Raji (cell line): ENCODE measurements around the gene NLN.

Experiments used
- POLR2A ChIP-seq: IDR thresholded peaks from 2 replicates; pipeline ENCODE4 v1.6.1; 2011; ENCODE audit warnings: low read depth, low read length, control low read depth; ENCODE audit not compliant: insufficient read depth

The NLN gene

DNA sequence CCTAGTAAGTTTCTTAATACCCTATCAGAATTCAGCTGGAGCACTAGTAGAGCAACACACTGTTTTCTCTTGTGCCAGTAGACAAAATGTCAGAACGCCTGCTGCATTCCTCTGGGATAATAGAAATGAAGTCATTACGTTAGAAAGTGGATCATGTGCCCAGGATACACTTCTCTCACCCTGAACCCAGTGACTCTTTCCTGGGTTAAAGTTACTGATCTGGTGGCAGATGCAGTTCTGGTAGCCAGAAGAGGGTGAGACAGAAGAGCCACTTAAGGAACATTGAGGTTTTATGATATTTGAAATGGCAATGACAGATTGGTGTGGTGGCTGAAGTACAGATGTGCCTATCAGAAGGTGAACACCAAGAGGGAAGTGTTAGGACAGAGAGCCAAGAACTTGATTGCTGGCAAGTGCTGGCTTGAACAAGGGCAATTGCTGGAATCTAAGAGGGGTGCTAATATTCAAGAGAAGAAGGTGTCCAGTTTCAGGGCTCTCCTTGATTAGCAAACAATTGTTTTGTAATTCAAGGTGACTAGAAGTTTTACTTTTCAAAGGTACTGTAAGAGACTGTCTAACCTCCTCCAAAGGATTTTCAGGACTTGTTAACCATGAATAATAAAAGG lies 110.7 kb downstream of the NLN start:
- no peak for TF ChIP-seq POLR2A

DNA sequence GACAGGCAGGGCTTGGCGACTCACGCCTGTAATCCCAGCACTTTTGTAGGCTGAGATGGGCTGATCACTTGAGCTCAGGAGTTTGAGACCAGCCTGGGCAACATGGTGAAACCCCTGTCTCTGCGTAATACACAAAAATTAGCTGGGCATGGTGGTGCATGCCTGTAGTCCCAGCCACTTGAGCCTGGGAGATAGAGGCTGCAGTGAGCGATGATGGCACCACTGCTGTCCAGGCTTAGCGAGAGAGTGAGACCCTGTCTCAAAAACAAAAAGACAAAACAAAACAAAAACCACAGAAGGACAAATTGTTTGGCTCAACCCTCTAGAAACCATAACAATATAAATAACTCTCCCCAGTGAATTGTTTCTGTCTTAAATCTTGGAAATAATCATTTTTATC lies 111.8 kb downstream of the NLN start:
- no peak for TF ChIP-seq POLR2A

DNA sequence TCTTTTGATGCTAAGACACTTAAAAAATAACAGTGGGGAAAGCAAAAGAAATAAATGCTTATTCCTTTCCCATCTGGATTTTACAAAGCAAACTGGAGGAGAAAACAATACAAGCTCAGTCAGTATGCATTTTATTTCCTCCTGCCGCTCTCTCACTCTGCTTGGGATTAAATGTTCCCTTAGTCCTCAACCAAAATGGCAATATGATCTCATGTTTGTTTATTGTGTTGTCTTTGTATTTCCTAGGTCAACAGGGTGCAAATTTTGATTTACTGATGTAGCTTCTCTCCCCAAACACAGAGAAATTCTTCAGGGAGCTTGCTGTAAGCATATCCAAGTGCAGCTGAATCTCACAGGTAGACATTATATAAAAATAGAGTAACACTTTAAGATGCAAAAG lies 112.3 kb downstream of the NLN start:
- TF ChIP-seq POLR2A = no peak

DNA sequence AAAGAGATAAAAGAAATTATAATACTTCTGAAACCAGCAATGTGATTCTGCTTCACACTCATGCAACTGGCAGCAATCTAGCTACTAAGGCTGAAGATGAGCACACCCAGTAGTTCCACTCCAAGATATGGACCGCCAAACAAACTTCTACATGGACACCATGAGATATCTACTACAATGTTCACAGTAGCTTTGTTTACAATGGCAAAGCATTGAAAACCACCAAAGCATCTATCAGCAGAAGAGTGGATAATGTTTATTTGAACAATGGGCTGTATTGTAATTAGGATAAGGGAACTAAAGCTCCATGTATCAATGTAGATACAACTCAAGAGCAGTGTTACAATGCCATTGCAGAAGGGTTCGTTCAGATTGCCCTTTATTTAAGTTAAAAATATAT lies 113.2 kb downstream of the NLN start:
- no peak for TF ChIP-seq POLR2A

DNA sequence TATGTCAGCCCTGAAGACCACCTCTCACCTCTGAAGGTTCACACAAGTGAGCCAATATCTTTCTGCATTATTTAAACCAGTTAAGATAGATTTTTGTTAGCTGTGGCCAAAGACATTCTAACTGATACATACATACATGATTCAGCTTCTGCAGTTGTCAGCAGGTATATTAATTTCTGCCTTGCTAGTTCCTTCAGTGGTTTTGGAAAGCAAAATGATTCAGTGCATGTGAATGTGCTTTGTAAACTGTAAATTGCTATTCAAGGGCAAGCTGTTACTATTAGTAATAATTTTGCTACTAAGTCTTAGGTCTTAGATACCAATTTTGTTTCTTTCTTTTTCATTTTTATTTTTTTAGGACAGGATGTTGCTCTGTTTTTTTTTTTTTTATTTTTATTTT lies 115.1 kb downstream of the NLN start:
- no peak for TF ChIP-seq POLR2A

DNA sequence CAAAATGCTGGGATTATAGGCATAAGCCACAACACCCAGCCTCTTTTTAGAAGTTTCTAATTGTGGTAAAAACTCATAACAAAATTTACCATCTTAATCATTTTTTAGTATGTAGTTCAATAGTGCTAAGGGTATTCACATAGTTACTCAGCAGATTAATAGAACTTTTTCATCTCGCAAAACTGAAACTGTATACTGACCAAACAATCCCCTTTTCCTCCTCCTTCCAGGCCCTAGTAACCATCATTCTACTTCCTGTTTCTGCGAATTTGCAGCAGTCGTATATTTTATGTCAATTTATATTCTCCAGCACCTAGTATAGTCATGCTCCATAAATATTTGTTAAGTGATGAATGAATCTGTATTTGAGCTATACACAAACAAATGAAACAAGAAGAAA lies 118.1 kb downstream of the NLN start:
- TF ChIP-seq POLR2A = no peak

DNA sequence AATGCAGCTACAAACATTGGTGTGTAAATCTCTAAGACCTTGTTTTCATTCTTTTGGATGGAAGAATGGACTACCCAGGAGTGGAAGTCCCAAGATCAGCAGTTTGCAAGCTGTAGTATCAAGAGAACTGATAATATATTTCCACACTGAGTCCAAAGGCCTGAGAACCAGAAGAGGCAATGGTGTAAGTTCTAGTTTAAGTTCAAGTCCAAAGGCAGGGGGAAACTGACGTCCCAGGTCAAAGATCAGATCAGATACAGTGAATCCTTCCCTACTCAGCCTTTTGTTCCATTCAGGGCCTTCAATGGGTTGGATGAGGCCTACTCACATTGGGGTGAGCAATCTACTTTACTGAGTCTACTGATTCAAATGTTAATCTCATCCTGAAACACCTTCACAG lies 124.1 kb downstream of the NLN start:
- no peak for TF ChIP-seq POLR2A

DNA sequence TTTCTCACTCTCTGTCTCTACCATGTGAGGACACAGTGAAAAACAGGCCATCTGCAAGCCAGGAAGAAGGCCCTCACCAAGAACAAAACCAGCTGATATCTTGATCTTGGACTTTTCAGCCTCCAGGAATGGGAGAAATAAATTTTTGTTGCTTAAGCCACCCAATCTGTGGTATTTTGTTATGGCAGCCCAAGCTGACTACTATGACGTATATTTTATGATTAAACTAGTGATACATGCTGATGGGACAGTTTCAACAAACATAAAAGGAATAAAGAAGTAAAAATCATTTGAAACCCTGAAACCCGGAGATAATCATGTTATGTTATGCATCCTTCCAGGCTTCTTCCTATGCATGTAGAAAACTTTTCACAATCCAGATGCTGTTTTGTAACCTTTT lies 132.9 kb downstream of the NLN start:
- no peak for TF ChIP-seq POLR2A

DNA sequence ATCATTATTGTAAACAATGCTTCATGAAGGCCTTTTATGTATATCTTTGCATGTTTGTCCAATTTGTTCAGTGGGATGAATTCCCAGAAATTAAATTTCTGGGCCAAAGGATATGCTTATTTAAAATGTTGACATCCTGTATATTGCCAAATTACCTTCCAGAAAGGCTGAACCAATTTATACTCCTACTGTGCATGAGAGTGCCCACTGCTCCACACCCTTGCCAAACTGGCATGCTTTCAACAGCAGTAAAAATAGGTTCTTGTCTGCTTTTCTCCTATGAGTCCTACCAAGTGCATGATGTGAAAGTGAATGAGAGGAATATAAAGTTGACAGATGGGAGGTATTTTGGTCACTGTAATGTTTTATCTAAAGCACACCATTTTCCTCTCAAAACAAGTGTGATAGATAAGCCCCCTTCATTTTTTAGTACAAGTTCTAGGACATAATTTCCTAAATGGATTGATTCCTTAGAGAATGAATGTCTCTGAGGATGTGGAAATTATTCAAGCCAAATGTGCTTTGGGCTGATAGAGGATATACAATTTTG lies 133.8 kb downstream of the NLN start:
- TF ChIP-seq POLR2A = no peak

DNA sequence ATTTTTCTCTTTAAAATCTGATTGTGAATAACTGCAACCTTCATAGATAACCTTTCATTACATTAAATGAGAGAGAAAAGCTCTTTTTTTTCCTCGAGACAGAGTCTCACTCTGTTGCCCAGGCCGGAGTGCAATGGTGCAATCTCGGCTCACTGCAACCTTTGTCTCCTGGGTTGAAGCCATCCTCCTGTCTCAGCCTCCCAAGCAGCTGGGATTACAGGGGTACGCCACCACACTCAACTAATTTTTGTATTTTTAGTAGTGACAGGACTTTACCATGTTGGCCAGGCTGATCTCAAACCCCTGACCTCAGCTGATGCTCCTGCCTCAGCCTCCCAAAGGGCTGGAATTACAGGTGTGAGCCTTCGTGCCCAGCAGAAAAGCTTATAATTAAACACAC lies 134.5 kb downstream of the NLN start:
- TF ChIP-seq POLR2A = no peak

DNA sequence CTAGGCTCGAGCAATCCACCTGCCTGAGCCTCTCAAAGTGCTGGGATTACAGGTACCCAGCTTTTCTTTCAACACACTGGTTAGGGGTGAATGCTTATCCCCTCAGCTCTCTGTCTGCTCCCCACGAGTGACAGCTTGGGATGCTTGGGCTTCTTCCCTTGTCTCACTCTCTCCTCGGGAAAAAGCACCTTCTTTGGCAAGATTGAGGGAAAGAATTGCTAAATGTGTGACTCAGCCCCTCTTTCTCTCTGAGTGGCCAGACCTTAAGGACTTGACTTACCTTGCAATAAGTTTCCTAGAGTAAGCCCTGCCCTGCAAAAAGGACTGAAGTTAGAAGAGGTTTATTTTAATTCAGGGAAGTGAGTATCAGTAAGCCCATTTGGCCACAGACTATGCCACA lies 136.3 kb downstream of the NLN start:
- no peak for TF ChIP-seq POLR2A

DNA sequence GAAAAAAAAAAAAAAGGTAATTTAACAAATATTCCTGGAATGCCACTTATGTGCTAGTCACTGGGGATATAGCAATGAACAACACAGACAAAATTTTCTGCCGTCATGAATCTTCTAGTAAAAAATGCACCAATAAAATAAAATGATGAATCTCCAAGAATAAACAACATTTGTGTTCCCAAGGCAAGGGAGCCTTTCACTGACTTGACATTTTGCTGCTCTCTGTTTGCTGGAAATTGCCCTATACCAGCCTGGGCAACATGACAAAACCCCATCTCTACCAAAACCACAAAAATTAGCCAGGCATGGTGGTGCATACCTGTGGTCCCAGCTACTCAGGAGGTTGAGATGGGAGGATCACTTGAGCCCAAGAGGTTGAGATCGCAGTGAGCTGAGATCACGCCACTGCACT lies 139.8 kb downstream of the NLN start:
- TF ChIP-seq POLR2A = no peak

DNA sequence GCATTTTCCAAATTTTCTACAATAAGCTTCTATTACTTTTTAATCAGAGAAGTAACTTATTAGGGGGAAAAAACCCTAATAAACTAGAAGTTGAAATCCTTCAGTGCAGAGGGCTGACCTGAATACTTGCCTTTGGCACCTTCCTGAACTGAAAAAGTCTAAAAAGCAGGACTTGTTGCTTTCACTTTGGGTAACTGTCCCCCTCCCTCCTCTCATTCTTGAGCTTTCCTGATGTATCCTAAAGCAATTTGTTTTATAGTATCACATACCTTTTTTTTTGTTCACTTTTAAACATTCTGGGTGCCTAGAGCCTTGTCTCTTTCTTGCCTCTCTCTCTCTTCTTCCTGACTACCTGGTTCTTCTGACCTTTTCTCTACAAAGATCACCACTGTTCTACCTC lies 140.4 kb downstream of the NLN start:
- TF ChIP-seq POLR2A = no peak

DNA sequence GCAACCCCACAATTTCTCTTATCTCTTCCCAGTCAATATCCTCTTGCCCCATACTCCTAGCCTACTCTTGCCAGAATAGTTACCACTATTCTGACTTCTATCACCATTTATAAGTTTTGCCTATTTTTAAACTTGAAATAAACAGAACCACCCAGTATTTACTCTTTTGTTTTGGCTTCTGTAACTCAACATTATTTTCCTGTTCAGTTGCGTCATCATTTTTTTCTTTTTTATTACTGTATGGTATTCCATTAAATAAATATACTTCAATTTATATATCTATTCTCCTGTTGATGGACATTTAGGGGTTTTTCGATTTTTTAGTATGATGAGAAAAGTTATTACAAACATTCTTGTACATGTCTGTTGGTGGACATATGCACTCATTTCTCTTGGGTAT lies 141.7 kb downstream of the NLN start:
- no peak for TF ChIP-seq POLR2A

DNA sequence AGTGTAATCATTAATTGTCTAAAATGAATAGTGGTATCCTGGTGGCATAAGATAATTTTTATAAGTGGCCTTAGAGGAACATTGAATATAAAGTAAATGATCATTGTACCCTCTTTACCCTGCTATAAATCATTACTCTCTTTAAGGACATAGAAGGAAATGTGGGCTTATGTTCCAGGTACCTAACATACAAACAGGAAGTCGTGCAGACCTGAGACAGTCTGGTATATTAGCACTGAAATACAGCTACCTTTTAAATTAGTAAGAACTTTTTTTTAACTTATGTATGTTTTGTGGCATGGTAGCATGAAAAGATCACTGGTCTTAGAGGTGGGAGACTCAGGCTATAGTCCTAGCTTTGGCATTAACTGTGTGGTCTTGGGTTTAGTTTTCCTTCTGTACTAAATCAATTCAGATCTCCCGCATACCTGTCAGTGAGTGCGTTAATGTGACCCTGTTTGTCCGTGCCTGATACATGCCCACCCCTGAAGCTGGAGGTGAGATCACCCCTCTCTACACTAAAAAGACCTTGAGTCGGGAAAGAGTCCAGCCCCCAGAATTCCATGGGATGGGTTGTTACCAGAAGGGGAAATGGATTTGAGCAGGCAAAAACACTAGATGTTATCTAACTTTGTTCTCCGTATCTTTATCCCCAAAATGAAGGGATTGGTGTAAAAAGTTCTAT lies 145.0 kb downstream of the NLN start:
- TF ChIP-seq POLR2A = no peak

DNA sequence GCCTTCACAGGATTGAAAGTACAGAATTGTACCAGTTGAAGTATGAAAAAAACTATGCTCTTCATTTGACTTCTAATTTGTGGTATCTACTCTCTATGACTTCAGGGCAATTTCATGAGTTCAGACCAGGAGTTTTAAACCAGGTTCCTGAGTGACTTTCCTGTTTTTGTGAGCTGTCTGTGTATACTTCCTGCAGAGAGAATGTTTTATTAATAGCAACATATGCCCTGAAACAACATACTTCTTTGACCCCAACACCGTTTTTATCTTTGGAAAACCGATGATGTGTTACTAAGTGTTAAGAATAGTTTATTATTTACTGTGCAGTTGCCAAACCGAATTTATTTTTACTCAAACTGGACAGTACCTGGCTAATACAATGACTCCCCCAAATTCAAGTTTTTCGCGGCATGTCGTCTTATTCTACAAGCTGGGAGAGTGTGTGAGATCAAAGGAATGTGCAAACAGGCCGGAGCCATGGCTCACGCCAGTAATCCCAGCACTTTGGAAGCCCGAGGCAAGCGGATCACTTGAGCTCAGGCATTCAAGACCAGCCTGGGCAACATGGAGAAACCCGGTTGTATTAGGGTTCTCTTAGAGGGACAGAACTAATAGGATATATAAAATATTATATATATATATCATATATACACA lies 145.7 kb downstream of the NLN start:
- TF ChIP-seq POLR2A = no peak
